GM23338 (cell line): ENCODE results near the gene FOXA2. TPM values are rescaled to one million over a fixed set of nuclear protein-coding genes. Genes with fewer than 3 reads are reported as not detected.

Experiments
- ATAC-seq: fragments of 200-7000 bp; cut with Tn5 transposase; 3 replicates; pipeline ENCODE4 v1.9.1; 2020
- DNase-seq: peaks from one replicate; pipeline ENCODE4 v3.0.0-alpha.2; 2015; ENCODE audit warnings: low spot score
- H2AFZ ChIP-seq: fragments of 200-600 bp; sonication (generic); 2 replicates; pipeline ENCODE4 v1.8.0; 2016; ENCODE audit warnings: antibody characterized with exemption, mild to moderate bottlenecking, moderate library complexity
- H3F3A ChIP-seq: fragments of 200-600 bp; sonication (generic); replicated peaks from 2 replicates; pipeline ENCODE4 v1.8.0; 2017; ENCODE audit warnings: antibody characterized with exemption, mixed run types, low read depth
- H3K27ac ChIP-seq: fragments of 200-600 bp; sonication (generic); 2 replicates; pipeline ENCODE4 v1.6.1; 2016; ENCODE audit warnings: low read depth
- H3K27me3 ChIP-seq: fragments of 200-600 bp; sonication (generic); 2 replicates; pipeline ENCODE4 v1.8.0; 2016; ENCODE audit warnings: mild to moderate bottlenecking, mixed run types, moderate library complexity; ENCODE audit not compliant: insufficient read depth
- H3K36me3 ChIP-seq: fragments of 200-600 bp; sonication (generic); 2 replicates; pipeline ENCODE4 v1.8.0; 2016; ENCODE audit warnings: mild to moderate bottlenecking; ENCODE audit not compliant: insufficient read depth
- H3K4me1 ChIP-seq: fragments of 200-600 bp; sonication (generic); 2 replicates; pipeline ENCODE4 v1.8.0; 2016; ENCODE audit warnings: mild to moderate bottlenecking, moderate library complexity; ENCODE audit not compliant: insufficient read depth
- H3K4me2 ChIP-seq: fragments of 200-600 bp; sonication (generic); 2 replicates; pipeline ENCODE4 v1.7.1; 2017; ENCODE audit warnings: mixed run types
- H3K4me3 ChIP-seq: fragments of 200-600 bp; sonication (generic); 2 replicates; pipeline ENCODE4 v1.6.1; 2016; ENCODE audit warnings: mixed run types
- H3K79me2 ChIP-seq: fragments of 200-600 bp; sonication (generic); replicated peaks from 2 replicates; pipeline ENCODE4 v1.8.0; 2017; ENCODE audit warnings: mild to moderate bottlenecking; ENCODE audit not compliant: insufficient read depth
- H3K9me2 ChIP-seq: fragments of 200-600 bp; sonication (generic); 2 replicates; pipeline ENCODE4 v1.8.0; 2017; ENCODE audit not compliant: insufficient read depth
- H4K20me1 ChIP-seq: fragments of 200-600 bp; sonication (generic); replicated peaks from 2 replicates; pipeline ENCODE4 v1.8.0; 2017; ENCODE audit warnings: mild to moderate bottlenecking; ENCODE audit not compliant: insufficient read depth
- H3K27ac Mint-ChIP-seq: 2 replicates; pipeline ENCODE4 v1.8.0; 2020; ENCODE audit warnings: inconsistent platforms, mild to moderate bottlenecking, moderate library complexity, mixed read lengths
- H3K27me3 Mint-ChIP-seq: 3 replicates; pipeline ENCODE4 v1.8.0; 2022; ENCODE audit warnings: low read depth, mild to moderate bottlenecking, moderate library complexity, mixed read lengths, inconsistent platforms; ENCODE audit not compliant: insufficient read depth, poor library complexity
- H3K36me3 Mint-ChIP-seq: 3 replicates; pipeline ENCODE4 v1.8.0; 2021; ENCODE audit warnings: low read depth, mild to moderate bottlenecking, inconsistent platforms, moderate library complexity, mixed read lengths
- H3K4me1 Mint-ChIP-seq: 3 replicates; pipeline ENCODE4 v1.8.0; 2020; ENCODE audit warnings: mild to moderate bottlenecking, inconsistent platforms, mixed read lengths
- H3K4me3 Mint-ChIP-seq: 3 replicates; pipeline ENCODE4 v1.8.0; 2021; ENCODE audit warnings: moderate library complexity, mild to moderate bottlenecking, inconsistent platforms, mixed read lengths
- H3K9me3 Mint-ChIP-seq: 3 replicates; pipeline ENCODE4 v1.8.0; 2020; ENCODE audit warnings: moderate library complexity, mild to moderate bottlenecking, inconsistent platforms, mixed read lengths
- CREB1 ChIP-seq: fragments of 250-450 bp; sonication (Bioruptor Pico); IDR thresholded peaks from 2 replicates; pipeline ENCODE4 v1.5.0; 2020; ENCODE audit warnings: low read depth, mild to moderate bottlenecking, moderate library complexity
- CTCF ChIP-seq, 2 experiments: fragments of 200-600 bp in 1 of 2; sonication (generic) in 1 of 2; conservative IDR thresholded peaks; 2 replicates each; pipeline versions ENCODE4 v1.5.1 to v1.6.1; 2016 to 2017; ENCODE audit warnings: antibody characterized with exemption in 2 of 2, low read depth in 2 of 2, mild to moderate bottlenecking in 2 of 2, moderate library complexity in 1 of 2
- ETS1 ChIP-seq: IDR thresholded peaks from 2 replicates; pipeline ENCODE4 v1.6.1; 2016; ENCODE audit warnings: antibody characterized with exemption
- EZH2 ChIP-seq: fragments of 200-600 bp; sonication (generic); IDR thresholded peaks from one replicate; pipeline ENCODE4 v1.8.0; 2017; ENCODE audit warnings: antibody characterized with exemption, mild to moderate bottlenecking, low read depth; ENCODE audit not compliant: unreplicated experiment
- REST ChIP-seq: IDR thresholded peaks from one replicate; pipeline ENCODE4 v1.6.1; 2018; ENCODE audit warnings: antibody characterized with exemption; ENCODE audit not compliant: unreplicated experiment
- STAT1 ChIP-seq: IDR thresholded peaks from one replicate; pipeline ENCODE4 v1.6.1; 2016; ENCODE audit warnings: antibody characterized with exemption; ENCODE audit not compliant: unreplicated experiment
- ZNF114 ChIP-seq: fragments of 250-450 bp; sonication (Bioruptor Pico); IDR thresholded peaks from 2 replicates; pipeline ENCODE4 v1.5.0; 2020; ENCODE audit warnings: mild to moderate bottlenecking, moderate library complexity
- ZNF331 ChIP-seq: fragments of 250-450 bp; sonication (Bioruptor Pico); IDR thresholded peaks from 2 replicates; pipeline ENCODE4 v1.5.0; 2020; ENCODE audit warnings: low read depth, mild to moderate bottlenecking, moderate library complexity
- polyA plus RNA-seq: library from polyadenylated mRNA; unstranded; fragments of >200 nt; fragmentation: Nextera tagmentation; extraction: Ambion mirVana; gene quantifications from 2 replicates; pipeline ENCODE4 v1.2.1, GENCODE V29; 2016
- total RNA-seq: library from RNA; depleted of rRNA; stranded (reverse); fragments of >200 nt; shearing (Covaris generic); gene quantifications from 2 replicates; pipeline ENCODE4 v1.2.3, GENCODE V29; 2014

Gene FOXA2
- total and polyA plus RNA-seq, 2 experiments from 2014 or later: not detected

- H4K20me1 ChIP-seq: peaks cover 45% of the 10 kb centered on the region
- H3K9me2 ChIP-seq: no peaks in the 10 kb centered on the region
- no peaks in the 10 kb centered on the region; the same call in 1 of the 2 replicates for H3K36me3 ChIP-seq
- peaks cover 63% of the 10 kb centered on the region for H3K4me1 Mint-ChIP-seq
- no peak for TF ChIP-seq CTCF (conservative IDR thresholded peaks at IDR 0.05; ENCODE audit: low read depth in 2 of 2)
- TF ChIP-seq CREB1 (CRISPR knock-in tag): no peak
- peak; percentile 58 for TF ChIP-seq EZH2
- no peak overlapping the region for H3K27ac Mint-ChIP-seq
- H3K4me3 ChIP-seq: peak overlapping the region; percentile 44
- peaks cover 82% of the 10 kb centered on the region for H3K4me1 ChIP-seq
- no peak overlapping the region for H3K27ac ChIP-seq
- peak overlapping the region; percentile 57 for H3K4me3 Mint-ChIP-seq
- H3K36me3 Mint-ChIP-seq: no peaks in the 10 kb centered on the region
- H3K27me3 Mint-ChIP-seq: peaks cover 97% of the 10 kb centered on the region
- H3K27me3 ChIP-seq: peaks cover 100% of the 10 kb centered on the region
- H3F3A ChIP-seq: peaks cover 60% of the 10 kb centered on the region
- peaks cover 2% of the 10 kb centered on the region; the same call in 1 of the 3 replicates for H3K9me3 Mint-ChIP-seq
- peak; percentile 87 for DNase-seq
- peak overlapping the region; percentile 79 for H3K4me2 ChIP-seq
- no peak overlapping the region for H2AFZ ChIP-seq
- no peaks in the 10 kb centered on the region for H3K79me2 ChIP-seq
- peak; percentile 15 for ATAC-seq
Measured at GRCh38 chr20:22577515-22578220, 6.7 kb downstream of the FOXA2 start.

- Histone ChIP-seq H3K27ac (no peak overlapping the region), H4K20me1 (peaks cover 48% of the 10 kb centered on the region), H3K9me2 (no peaks in the 10 kb centered on the region), H3K4me3 (peak overlapping the region; percentile 44), H3K36me3 (no peaks in the 10 kb centered on the region; the same call in 1 of the 2 replicates), H3K4me2 (peak overlapping the region; percentile 79), H3F3A (peaks cover 66% of the 10 kb centered on the region), H2AFZ (no peak overlapping the region), H3K4me1 (peaks cover 85% of the 10 kb centered on the region), H3K27me3 (peaks cover 100% of the 10 kb centered on the region), H3K79me2 (no peaks in the 10 kb centered on the region)
- no peak overlapping the region for H3K4me3 Mint-ChIP-seq
- no peaks in the 10 kb centered on the region for H3K36me3 Mint-ChIP-seq
- ATAC-seq (no peak), DNase-seq (no peak)
- peaks cover 64% of the 10 kb centered on the region for H3K4me1 Mint-ChIP-seq
- H3K9me3 Mint-ChIP-seq: peaks cover 2% of the 10 kb centered on the region; the same call in 1 of the 3 replicates
- H3K27ac Mint-ChIP-seq: no peak overlapping the region
- peaks cover 99% of the 10 kb centered on the region for H3K27me3 Mint-ChIP-seq
- TF ChIP-seq REST (no peak), STAT1 (no peak), EZH2 (peak; percentile 91), ZNF114 (CRISPR knock-in tag) (no peak), ZNF331 (CRISPR knock-in tag) (no peak), ETS1 (no peak)
Measured at GRCh38 chr20:22576733-22577514, 7.4 kb downstream of the FOXA2 start.
